LNCAP (cell line): ENCODE data around the gene NCOA4.

Experiments used
- TF ChIP-seq, protein P1 (sequence below): fragments of 450-650 bp; IDR thresholded peaks from 2 replicates; pipeline ENCODE4 v1.5.1; 2017; ENCODE audit warnings: mild to moderate bottlenecking

The NCOA4 gene

DNA sequence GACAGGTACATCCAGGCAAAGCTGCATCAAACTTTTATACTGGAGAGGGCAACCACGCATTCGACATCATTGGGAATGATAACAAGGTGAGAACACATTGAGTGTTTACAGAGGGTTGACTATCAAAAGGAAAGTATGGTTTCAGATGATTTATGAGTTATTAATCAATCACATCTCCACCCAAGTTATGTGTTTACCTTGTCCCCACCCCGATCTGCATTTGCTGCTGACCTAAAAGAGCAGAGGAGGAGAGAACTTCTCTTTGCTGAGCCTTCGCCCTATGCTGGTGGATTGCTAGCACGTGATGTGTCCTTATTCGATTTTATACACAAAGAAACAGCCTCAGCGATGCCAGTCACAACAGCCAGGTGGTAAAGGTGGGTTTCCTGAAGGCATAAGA is 15.8 kb upstream of the NCOA4 start, which contains the start of gene MSMB:
Gene MSMB, minus strand, starts transcription at position 9 of the 400 bp plus-strand sequence. CDS start 32 bp downstream, outside the sequence.
- TF ChIP-seq, protein P1, sequence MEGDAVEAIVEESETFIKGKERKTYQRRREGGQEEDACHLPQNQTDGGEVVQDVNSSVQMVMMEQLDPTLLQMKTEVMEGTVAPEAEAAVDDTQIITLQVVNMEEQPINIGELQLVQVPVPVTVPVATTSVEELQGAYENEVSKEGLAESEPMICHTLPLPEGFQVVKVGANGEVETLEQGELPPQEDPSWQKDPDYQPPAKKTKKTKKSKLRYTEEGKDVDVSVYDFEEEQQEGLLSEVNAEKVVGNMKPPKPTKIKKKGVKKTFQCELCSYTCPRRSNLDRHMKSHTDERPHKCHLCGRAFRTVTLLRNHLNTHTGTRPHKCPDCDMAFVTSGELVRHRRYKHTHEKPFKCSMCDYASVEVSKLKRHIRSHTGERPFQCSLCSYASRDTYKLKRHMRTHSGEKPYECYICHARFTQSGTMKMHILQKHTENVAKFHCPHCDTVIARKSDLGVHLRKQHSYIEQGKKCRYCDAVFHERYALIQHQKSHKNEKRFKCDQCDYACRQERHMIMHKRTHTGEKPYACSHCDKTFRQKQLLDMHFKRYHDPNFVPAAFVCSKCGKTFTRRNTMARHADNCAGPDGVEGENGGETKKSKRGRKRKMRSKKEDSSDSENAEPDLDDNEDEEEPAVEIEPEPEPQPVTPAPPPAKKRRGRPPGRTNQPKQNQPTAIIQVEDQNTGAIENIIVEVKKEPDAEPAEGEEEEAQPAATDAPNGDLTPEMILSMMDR, result no peak

DNA sequence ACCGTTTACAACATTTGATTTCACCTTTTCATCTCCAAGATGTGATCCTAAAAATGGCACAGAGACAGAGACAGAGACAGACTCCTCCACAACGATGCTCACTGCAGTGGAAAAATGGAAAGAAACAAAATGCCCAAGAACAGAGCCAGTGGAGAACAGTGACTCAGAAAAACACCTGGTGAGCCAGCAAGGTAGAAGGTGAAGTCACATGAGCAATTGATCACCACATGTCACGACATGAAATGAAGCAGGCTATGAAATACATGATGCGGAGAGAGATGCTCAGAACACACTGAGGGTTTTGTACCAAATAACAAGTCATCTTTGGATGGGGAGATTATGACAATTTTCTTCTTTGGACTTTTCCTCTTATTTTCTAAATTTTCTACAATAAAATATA is 12.1 kb upstream of the NCOA4 start:
- TF ChIP-seq, protein P1, result no peak

DNA sequence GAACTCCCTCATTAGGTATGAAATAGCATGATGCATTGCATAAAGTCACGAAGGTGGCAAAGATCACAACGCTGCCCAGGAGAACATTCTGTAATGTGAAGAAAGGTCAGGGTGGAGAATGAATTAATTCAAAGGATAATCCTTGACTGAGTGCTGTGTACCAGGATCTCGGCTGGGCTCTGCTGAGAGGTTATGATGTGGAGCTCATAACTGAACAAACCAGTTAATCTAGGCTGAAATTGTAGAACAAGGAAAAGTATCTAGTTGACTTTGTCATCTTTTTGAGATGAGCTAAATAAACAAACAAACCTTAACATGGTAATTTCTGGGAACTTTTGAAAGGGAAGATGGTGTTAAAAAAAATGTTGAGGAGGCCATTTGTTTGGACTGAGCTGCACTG is 9.6 kb upstream of the NCOA4 start:
- TF ChIP-seq, protein P1, result no peak

DNA sequence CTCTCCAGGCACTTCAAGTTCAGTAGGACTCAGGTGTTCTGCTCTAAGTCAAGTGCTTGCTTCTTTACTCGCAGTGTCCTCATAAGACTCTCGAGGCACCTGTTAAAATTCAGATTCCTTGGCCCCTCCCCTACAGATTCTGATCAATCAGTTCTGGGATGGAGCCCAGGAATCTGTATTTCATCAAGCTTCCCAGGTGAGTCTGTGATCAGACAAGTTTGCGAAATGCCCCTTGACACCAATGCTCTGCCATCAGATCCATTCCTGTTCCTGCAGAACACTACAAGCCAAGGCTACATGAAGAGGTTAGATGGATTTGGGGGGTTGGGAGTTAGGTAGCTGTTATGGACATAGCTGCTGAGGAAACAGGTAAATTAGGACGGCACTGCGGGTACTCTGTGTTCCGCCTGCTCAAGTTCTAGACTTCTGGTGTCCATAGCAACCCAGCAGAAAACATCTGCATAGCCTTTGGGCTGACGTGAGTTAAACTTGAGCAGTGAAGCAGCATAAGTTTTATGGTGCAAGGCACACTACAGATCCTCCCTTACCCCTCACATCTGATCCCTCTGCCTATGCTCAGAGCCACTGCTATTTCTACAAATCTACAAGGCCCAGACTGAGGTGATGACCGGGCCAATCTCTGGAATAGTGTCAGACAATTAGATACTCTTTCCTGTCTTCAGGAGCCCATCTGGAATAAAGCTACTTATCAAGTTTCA is 6.8 kb upstream of the NCOA4 start:
- TF ChIP-seq, protein P1, result no peak

DNA sequence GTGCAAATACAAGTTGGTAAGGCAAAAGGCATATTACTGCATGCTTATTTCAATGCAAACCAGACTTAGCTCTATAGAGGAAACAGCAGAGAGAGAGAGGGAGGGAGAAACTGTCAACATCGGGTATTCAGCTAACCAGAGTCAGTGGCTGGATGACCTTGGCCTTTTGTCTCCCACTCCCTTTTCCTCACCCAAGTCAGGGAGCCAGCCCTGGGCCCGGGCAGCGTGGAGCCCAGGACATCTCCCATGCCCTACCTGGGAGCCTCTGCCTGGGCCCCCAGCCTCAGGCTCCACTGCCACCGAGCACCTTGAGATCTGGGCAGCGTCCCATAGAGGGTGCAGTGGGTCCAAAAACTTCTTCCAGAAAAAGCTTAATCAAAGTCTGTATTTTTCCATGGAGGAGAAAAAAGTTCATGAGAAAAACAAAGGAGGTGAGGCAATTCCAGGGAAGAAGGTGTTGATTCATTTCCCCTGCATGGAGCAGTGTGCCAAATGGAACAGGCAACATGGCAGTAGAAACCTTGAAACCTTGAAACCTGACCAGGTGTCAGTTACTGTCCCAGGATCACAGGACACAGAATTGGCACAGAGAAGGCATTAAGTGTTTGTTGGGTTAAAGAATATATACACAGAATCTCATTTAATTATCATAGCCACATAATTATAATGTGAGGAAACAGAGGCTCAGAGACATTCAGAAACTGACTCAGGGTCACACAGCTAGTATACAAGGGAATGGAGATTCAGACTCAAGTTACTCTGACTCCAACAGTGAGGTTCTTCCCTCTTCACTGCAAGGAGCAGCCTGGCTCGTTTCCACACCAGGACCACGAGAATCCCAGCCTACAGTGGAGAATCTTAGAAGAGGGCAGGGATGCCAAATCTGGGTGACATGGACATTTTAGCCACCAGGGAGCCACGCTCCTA is 5.8 kb upstream of the NCOA4 start:
- TF ChIP-seq, protein P1, result no peak

DNA sequence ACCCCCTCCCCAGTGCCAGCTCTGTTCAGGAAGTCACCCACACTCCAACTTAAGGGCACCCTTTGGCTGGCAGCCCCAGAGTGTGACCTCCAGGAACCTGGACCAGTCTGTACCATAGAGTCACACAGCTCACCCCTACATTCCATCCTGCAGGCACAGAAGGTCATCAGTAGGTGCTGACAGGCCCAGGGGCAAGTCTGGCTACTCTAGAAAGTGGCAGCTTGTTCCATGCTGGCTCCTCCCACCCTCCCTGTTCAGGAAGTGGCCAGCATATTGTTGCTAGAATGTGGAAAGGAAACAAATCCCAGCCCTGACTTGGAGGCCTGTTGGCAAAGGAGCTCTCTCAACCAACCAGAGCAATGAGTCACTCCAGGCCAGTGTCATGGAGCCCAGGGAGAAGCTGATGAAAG is 3.2 kb upstream of the NCOA4 start:
- TF ChIP-seq, protein P1, result no peak

DNA sequence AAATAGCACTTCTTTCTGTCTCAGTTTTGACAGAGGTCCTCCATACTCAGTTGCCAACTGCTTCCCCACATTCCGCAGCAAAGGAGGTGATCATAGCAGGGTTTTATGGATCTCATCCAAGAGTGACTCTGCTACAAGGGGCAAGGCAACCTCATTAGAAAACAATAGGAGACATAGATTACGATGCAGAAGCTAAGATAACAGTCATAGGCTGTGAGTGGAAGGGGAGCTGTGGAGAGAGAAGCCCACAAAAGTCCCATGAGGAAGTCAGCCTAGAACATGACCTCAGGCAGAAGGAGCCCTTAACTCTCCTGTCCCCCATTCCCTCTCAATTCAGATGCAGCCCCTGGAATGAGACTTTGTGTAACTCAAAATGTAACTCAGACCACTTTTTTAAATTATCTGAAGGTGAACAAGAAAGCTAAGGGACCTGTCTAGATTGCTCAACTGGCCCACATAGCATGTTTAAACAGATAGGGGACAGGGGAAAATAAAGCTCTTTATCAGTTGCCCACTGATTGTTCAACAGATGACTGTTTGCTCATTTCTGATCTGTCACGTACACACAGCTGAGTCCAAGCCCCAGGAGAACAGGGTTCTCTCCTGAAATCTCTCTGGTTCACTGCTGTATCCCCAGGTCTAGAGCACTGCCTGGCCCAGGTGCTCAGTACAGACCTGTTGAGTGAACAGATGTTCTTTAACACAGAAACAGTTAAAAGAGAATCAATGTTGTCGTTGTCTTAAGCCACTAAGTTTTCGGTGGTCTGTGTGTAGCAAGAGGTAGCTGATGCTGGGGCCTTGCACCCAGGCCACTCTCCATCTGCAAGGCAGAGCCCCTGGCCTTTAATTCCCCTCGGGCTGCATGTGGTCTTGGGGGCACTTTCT is 1.5 kb upstream of the NCOA4 start:
- TF ChIP-seq, protein P1, result no peak
